ENCODE data around the gene PROZ. TPM values are rescaled to one million over a fixed set of nuclear protein-coding genes. Genes with fewer than 3 reads are reported as not detected.

The PROZ gene
- polyA plus RNA-seq, 1 experiment = not detected

DNA sequence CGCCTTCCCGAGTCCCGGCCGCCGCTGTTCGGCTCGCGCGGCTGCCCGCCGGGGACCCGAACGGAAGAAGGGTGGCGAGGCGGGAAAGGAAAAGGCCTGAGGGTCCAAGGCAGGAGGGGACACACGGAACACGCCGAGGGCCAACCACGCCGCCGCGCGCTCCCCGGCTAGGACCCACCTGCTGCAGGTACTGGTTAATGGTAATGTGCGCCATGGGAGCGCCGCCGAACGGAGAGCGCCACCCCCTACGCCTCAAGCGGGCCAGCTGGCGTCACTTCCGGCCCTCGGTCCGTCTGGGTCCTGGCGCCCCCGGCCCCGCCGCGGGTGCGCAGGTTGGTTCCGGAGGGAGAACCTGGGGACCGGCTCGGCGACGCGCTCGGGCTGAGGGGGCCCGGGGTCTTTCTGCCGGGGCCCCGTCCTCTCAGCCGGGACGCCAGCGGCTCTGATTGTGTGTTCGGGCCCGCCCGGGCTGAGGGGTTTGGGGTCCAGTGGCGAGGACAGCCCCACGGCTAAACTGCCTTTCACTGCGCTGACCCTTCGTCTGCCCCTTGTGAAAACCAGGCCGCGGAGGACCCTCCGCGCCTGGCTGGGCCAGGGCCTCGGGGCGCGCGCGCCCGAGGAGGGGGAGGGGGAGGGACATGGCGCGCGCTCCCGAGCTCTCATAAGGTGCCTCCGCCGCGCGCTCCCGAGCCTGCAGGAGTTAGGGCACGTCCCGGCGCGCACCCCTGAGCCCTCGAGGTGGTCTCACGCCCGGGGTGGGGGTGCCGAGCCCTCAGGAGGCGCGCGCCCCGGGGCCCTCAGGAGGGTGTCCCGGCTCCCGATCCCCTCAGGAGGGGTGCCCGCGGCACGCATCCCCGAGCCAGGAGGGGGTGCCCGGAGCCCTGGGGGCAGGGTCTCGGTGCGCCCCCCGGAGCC lies 50.2 kb downstream of the PROZ start, which contains the start of gene PCID2:
TSS of gene PCID2 (minus strand) at position 249 of the 915 bp plus-strand sequence. CDS start at position 214, 35 bp downstream.
- CTCF ChIA-PET = interaction anchor here (1.1 kb wide), 1 partner anchor 58 kb away, joined by 3 read pairs; no protein-coding TSS in a partner anchor
- TF ChIP-seq, protein P1, sequence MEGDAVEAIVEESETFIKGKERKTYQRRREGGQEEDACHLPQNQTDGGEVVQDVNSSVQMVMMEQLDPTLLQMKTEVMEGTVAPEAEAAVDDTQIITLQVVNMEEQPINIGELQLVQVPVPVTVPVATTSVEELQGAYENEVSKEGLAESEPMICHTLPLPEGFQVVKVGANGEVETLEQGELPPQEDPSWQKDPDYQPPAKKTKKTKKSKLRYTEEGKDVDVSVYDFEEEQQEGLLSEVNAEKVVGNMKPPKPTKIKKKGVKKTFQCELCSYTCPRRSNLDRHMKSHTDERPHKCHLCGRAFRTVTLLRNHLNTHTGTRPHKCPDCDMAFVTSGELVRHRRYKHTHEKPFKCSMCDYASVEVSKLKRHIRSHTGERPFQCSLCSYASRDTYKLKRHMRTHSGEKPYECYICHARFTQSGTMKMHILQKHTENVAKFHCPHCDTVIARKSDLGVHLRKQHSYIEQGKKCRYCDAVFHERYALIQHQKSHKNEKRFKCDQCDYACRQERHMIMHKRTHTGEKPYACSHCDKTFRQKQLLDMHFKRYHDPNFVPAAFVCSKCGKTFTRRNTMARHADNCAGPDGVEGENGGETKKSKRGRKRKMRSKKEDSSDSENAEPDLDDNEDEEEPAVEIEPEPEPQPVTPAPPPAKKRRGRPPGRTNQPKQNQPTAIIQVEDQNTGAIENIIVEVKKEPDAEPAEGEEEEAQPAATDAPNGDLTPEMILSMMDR (IDR thresholded peaks at IDR 0.05; ENCODE audit: insufficient read depth, low read depth, low read length) = no peak
- H3K27me3 ChIP-seq (ENCODE audit: control insufficient read depth, insufficient read depth, low read length) = no peaks in the 10 kb centered on the region
- no peak for DNase-seq (ENCODE audit: low read depth)
- peak within 1 kb of the TSS; percentile 77 for H3K4me3 ChIP-seq (ENCODE audit: low read depth, low read length)
- POLR2A ChIA-PET = interaction anchor here (0.6 to 0.8 kb wide), 2 partner anchors 49 to 130 kb away, joined by 6 to 14 read pairs; no protein-coding TSS in a partner anchor
- H3K36me3 ChIP-seq (ENCODE audit: control insufficient read depth, insufficient read depth, low read length) = 0 out of 2 replicates have a peak, but pooled peaks cover 2% of the 10 kb centered on the region

DNA sequence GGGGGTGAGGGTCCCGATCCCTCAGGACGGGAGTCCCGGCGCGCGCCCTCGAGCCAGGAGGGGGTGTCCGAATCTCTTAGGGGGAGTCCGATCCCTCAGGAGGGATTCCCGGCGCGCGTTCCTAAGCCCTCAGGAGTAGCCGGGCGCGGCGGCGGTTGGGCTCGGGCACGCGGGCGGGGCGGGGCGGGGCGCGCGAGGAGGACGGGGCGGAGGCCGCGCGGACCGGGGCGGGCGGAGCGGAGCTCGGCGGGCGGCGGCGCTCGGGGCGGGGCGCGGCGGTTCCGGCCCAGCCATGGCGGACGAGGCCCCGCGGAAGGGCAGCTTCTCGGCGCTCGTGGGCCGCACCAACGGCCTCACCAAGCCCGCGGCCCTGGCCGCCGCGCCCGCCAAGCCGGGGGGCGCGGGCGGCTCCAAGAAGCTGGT lies 50.9 kb downstream of the PROZ start, which contains the start of gene CUL4A:
TSS of gene CUL4A (plus strand) at position 278 of the 423 bp plus-strand sequence. CDS start at position 293, 15 bp downstream.
- ChIA-PET POLR2A (interaction anchor here (0.5 to 0.8 kb wide), 2 partner anchors 50 to 80 kb away, joined by 3 to 14 read pairs; no protein-coding TSS in a partner anchor), CTCF (interaction anchor here (0.8 to 1.1 kb wide), 3 partner anchors 10 to 175 kb away, joined by 3 read pairs; no protein-coding TSS in a partner anchor)
- TF ChIP-seq, protein P1 (IDR thresholded peaks at IDR 0.05; ENCODE audit: insufficient read depth, low read depth, low read length) = no peak
- Histone ChIP-seq H3K4me3 (ENCODE audit: low read depth, low read length) (peak within 1 kb of the TSS; percentile 77), H3K36me3 (ENCODE audit: control insufficient read depth, insufficient read depth, low read length) (no peaks in the 10 kb centered on the region), H3K27me3 (ENCODE audit: control insufficient read depth, insufficient read depth, low read length) (no peaks in the 10 kb centered on the region)
- no peak for DNase-seq (ENCODE audit: low read depth)

DNA sequence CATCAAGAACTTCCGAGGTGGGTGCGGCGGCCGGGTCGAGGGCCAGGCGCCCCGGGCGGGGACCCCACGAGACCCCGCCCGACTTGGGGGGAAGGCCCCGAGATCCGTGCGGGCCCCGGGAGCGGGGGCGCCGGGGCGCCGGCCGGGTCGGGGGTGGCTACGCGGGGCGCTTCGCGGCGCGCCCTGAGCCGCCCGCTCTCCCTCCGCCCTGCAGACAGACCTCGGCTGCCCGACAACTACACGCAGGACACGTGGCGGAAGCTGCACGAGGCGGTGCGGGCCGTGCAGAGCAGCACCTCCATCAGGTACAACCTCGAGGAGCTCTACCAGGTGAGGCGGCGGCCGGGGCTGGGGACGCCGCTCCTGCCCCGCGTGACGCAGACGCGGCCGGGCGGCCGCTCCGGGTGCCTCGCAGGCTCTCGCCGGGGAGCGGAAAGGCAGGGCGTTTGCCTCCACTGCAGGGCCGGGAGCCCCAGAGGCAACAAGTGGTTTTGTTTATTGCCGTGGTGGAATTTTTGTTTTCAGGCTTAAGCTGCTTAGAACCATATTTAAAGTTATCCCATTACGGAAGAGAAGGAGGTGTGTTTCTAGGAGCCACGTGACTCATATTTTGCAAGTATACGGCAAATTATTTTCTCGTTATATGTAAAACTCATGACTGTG lies 51.4 kb downstream of the PROZ start:
- CTCF ChIA-PET = interaction anchor here (0.8 to 1.1 kb wide), 3 partner anchors 9 to 175 kb away, joined by 3 to 4 read pairs (median 3); no protein-coding TSS in a partner anchor
- Histone ChIP-seq H3K36me3 (ENCODE audit: control insufficient read depth, insufficient read depth, low read length) (0 out of 2 replicates have a peak, but pooled peaks cover 3% of the 10 kb centered on the region), H3K27me3 (ENCODE audit: control insufficient read depth, insufficient read depth, low read length) (no peaks in the 10 kb centered on the region), H3K4me3 (ENCODE audit: low read depth, low read length) (peak overlapping the region; percentile 77)
- TF ChIP-seq, protein P1 (IDR thresholded peaks at IDR 0.05; ENCODE audit: insufficient read depth, low read depth, low read length) = no peak
- no peak for DNase-seq (ENCODE audit: low read depth)
- POLR2A ChIA-PET = interaction anchor here (0.5 kb wide), 1 partner anchor 81 kb away, joined by 3 read pairs; no protein-coding TSS in a partner anchor

DNA sequence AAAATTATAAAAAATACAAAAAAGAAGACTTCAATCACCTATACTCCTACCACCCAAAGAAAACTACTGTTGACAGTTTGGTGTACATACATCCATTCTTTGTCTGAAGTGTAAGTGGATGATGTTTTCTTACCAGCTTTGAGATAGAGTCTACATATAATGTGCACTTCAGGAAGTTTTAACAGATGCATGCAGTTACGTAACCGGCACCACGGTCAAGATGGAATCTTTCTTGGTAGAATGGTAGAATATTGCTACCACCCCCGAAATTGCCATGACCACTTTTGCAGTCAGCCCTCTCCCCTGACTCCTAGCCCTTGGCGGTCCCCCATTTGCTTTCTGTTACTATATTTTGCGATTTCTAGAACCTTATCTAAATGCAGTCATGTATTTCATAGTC lies 52.4 kb downstream of the PROZ start:
- POLR2A ChIA-PET = no interaction called here
- CTCF ChIA-PET = no interaction called here
- 0 out of 2 replicates have a peak, but pooled peaks cover 3% of the 10 kb centered on the region for H3K36me3 ChIP-seq (ENCODE audit: control insufficient read depth, insufficient read depth, low read length)

More for the DNA sequence above, 52.4 kb downstream of the PROZ start:
- TF ChIP-seq, protein P1 (IDR thresholded peaks at IDR 0.05; ENCODE audit: insufficient read depth, low read depth, low read length) = no peak
- Histone ChIP-seq H3K27me3 (ENCODE audit: control insufficient read depth, insufficient read depth, low read length) (no peaks in the 10 kb centered on the region), H3K4me3 (ENCODE audit: low read depth, low read length) (0 out of 2 replicates have a peak overlapping the region, but pooled peaks have one; percentile 11)
- DNase-seq (ENCODE audit: low read depth) = no peak
